ENCODE measurements around the gene ARFGEF3. TPM values are rescaled to one million over a fixed set of nuclear protein-coding genes. Genes with fewer than 3 reads are reported as not detected.
A peak's percentile ranks its signal among the peaks of the same experiment; 100 is the strongest.

ARFGEF3 gene
- total RNA-seq, 2 donors from 2014 or later = 1.7 to 3.7 TPM

GRCh38 chr6:138248011-138248410 is 86.3 kb downstream of the ARFGEF3 start:
- Histone ChIP-seq H3K9me3 (no peaks in the 10 kb centered on the region), H3K27ac (no peak overlapping the region), H3K4me1 (no peaks in the 10 kb centered on the region), H3K36me3 (no peaks in the 10 kb centered on the region), H3K4me3 (no peak overlapping the region), H3K27me3 (no peaks in the 10 kb centered on the region)
- no peak for TF ChIP-seq CTCF (IDR thresholded peaks at IDR 0.05)
- no peak for DNase-seq (ENCODE audit: low spot score)

- Histone ChIP-seq H3K36me3 (no peaks in the 10 kb centered on the region), H3K4me1 (no peaks in the 10 kb centered on the region), H3K27me3 (no peaks in the 10 kb centered on the region), H3K4me3 (no peak overlapping the region), H3K9me3 (no peaks in the 10 kb centered on the region), H3K27ac (no peak overlapping the region)
- no peak for TF ChIP-seq CTCF (IDR thresholded peaks at IDR 0.05)
- no peak for DNase-seq (ENCODE audit: low spot score)
These were observed 87.1 kb downstream of the ARFGEF3 start for GRCh38 chr6:138248878-138249277.

- Histone ChIP-seq H3K27ac (no peak overlapping the region), H3K4me3 (no peak overlapping the region), H3K4me1 (no peaks in the 10 kb centered on the region), H3K36me3 (no peaks in the 10 kb centered on the region), H3K9me3 (no peaks in the 10 kb centered on the region), H3K27me3 (no peaks in the 10 kb centered on the region)
- TF ChIP-seq CTCF (IDR thresholded peaks at IDR 0.05) = no peak
- no peak for DNase-seq (ENCODE audit: low spot score)
These were observed 88.3 kb downstream of the ARFGEF3 start for GRCh38 chr6:138250053-138250452.

GRCh38 chr6:138250513-138251247 is 88.9 kb downstream of the ARFGEF3 start:
- Histone ChIP-seq H3K4me1 (no peaks in the 10 kb centered on the region), H3K36me3 (no peaks in the 10 kb centered on the region), H3K4me3 (no peak overlapping the region), H3K9me3 (no peaks in the 10 kb centered on the region), H3K27me3 (no peaks in the 10 kb centered on the region), H3K27ac (no peak overlapping the region)
- TF ChIP-seq CTCF (IDR thresholded peaks at IDR 0.05) = no peak
- peak; percentile 83 for DNase-seq (ENCODE audit: low spot score)

GRCh38 chr6:138253731-138254130 is 92.0 kb downstream of the ARFGEF3 start:
- DNase-seq (ENCODE audit: low spot score) = no peak
- H3K27ac ChIP-seq = no peak overlapping the region
- no peak overlapping the region for H3K4me3 ChIP-seq
- no peaks in the 10 kb centered on the region for H3K4me1 ChIP-seq
- H3K9me3 ChIP-seq = no peaks in the 10 kb centered on the region
- TF ChIP-seq CTCF (IDR thresholded peaks at IDR 0.05) = no peak
- H3K36me3 ChIP-seq = no peaks in the 10 kb centered on the region
- no peaks in the 10 kb centered on the region for H3K27me3 ChIP-seq

- H3K36me3 ChIP-seq = no peaks in the 10 kb centered on the region
- no peaks in the 10 kb centered on the region for H3K27me3 ChIP-seq
- no peaks in the 10 kb centered on the region for H3K4me1 ChIP-seq
- TF ChIP-seq CTCF (IDR thresholded peaks at IDR 0.05) = no peak
- H3K4me3 ChIP-seq = no peak overlapping the region
- no peak for DNase-seq (ENCODE audit: low spot score)
- no peak overlapping the region for H3K27ac ChIP-seq
- no peaks in the 10 kb centered on the region for H3K9me3 ChIP-seq
These were observed 93.7 kb downstream of the ARFGEF3 start for GRCh38 chr6:138255443-138255842.

All from right atrium auricular region (tissue), 2 donors.